CD4-positive, alpha-beta T cell treated with Interleukin-21 for 1 hour (primary cell): ENCODE results near the gene SMYD1.
"Not testable (repeated sequence)": the region's sequence is repeated elsewhere in the genome, so short reads cannot be mapped to it uniquely, and the experiment has no call there.

Experiments used
- DNase-seq: peaks from one replicate; pipeline ENCODE4 v3.0.0-alpha.2; 2020

SMYD1 gene

DNA sequence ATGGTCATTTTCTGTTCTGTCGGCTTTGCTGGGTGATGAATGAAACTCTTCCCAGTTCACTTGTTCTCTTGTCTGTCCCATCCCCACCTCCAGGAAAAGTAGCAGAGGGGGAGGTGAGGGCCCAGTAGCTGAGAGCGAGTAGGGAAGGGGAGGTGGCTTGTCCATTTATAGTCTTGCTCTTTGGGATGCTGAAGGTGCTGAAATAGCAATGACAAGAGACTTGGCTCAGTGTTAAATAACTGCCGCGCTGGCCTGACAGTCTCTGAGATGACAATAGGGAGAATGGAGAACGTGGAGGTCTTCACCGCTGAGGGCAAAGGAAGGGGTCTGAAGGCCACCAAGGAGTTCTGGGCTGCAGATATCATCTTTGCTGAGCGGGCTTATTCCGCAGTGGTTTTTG lies at the start of gene SMYD1:
SMYD1 (plus strand) TSS at position 228 of the 400 bp plus-strand sequence; CDS start at position 268, 40 bp downstream.
- no peak for DNase-seq

DNA sequence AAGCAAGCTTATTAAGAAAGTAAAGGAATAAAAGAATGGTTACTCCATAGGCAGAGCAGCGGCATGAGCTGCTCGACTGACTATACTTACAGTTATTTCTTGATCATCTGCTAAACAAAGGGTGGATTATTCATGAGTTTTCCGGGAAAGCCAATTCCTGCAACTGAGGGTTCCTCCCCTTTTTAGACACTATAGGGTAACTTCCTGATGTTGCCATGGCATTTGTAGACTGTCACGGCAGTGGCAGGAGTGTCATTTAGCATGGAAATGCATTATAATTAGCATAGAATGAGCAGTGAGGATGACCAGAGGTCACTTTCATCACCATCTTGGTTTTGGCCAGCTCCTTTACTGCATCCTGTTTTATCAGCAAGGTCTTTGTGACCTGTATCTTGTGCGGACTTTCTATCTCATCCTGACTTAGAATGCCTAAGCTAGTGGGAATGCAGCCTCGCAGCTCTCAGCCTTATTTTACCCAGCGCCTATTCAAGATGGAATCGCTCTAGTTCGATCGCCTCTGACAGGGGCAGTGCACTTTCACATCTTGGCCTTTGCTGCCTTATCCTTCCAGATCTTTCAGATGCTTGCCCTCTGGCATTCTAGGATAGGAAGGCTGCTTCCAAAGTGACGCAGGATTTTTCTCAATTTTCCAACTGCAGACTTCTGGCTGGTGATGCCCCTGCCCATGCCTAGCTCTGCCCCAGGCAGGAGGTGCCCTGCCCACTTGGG lies 49.4 kb upstream of the SMYD1 start:
- DNase-seq, result not testable (repeated sequence)

DNA sequence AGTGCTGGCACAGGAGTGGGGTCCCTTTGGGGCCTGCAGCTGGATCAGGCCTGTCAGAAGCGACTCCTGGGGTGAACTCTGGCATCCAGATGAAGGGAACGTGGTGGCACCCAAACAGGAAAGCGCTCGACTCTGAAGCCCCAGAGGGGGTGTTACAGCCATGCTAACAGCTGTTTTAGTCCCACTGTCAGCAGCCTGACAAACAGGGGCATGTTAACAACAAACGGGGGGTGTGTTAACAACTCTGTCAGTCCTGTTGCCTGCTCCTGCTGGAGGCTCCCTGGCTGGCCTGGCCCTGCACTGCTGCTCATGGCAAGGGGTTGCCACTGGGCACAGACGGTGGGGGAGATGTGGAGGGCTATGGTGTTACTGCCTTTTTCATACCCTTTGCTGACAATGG lies 48.7 kb upstream of the SMYD1 start:
- DNase-seq, result no peak

DNA sequence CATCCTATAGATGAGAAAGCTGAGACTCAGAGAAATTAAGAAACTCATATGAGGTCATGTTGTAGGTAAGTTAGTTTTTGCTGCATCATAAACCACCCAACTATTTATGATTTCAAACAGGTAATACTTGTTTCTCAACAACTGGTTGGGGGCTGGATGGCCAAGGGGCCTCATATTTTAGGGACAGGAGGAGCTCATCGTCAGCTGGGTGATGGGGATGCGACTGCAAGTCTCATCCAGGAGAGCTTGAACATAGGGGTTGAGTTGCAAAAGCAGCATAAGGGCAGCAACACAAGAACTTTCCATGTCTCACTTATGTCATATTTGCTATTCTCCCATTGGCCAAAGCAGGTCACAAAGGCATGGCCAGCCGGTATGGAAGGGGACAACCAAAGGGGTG lies 47.6 kb upstream of the SMYD1 start:
- no peak for DNase-seq

DNA sequence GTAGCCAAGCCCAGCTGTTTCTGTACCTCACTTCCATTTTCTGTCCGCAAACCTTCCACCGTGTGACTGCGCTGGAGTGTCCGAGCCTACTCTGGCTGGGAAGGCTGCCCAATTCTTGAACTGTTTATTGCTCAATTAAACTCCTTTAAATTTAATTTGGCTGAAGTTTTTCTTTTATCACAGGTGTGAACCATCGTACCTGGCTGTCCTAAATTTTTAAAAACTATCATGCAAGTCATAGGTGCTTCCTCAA lies 45.0 kb upstream of the SMYD1 start:
- no peak for DNase-seq

DNA sequence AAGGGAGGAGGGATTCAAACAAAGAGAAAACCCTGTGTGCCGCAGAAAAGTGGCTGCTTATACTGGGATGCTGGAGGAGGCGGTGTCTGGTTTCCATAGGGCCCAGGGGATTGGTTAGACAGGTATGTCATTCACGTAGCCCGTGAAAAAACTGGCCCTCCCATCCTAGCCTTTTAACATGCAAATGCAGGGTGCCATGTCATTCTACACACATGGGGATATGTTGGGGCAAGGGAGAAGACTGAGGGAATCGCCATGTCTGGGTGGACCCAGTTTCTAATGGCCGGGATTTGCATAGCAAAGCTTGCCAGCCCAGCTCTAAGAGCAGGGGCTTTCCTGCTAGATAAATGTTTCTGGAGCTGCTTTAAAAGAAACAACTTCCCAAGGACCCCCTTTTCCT lies 43.1 kb upstream of the SMYD1 start:
- no peak for DNase-seq

DNA sequence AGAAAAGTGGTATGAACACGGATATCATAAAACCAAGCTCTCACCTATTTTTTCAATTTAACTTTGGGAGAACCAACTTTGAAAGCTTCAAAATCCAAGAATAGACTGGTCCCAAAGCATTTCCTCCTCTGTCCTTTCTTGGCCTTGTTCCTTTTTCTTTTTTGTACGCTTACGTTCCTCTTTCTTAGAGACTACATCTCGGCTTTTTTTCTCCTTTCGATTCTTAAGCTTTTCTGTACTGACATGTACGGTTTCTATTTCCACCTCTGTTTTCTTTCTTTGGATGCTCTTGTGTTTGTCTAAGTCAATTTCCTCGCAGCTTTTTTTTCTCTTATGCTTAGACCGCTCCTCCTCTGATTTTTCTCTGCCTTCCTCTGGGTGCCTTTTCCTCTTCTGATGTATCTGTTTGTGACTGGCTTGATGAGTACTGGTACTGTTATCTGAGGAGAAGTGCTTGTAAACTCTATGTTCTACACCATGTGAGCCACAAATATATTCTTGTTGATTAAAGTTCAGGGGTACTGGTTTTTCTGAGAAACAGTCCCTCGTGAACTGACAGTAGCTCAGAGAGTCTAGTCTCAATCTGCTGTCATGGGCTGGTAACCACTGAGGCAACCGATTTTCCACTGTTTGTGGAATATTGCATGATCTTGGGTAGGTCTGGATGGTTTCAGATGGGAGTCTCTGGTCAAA lies 39.8 kb upstream of the SMYD1 start:
- no peak for DNase-seq

DNA sequence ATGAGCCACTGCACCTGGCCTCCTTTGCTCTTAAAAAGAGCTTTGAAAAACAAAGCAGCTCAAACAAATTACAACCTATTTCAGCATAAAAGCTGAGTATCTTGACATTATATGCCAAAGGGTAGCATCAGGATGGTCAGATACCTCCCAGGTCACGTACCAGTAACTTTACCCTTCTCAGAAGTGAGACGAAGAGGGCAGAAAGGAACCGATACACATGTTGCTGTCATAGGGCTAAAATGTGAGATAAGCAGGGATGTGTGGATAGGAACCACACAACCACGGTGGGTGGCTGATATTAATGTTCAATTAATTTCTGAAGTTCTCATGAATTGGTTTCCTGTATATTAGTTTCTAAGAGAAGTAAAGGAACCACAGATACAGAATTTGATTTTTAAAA lies 38.7 kb upstream of the SMYD1 start:
- DNase-seq, result no peak

DNA sequence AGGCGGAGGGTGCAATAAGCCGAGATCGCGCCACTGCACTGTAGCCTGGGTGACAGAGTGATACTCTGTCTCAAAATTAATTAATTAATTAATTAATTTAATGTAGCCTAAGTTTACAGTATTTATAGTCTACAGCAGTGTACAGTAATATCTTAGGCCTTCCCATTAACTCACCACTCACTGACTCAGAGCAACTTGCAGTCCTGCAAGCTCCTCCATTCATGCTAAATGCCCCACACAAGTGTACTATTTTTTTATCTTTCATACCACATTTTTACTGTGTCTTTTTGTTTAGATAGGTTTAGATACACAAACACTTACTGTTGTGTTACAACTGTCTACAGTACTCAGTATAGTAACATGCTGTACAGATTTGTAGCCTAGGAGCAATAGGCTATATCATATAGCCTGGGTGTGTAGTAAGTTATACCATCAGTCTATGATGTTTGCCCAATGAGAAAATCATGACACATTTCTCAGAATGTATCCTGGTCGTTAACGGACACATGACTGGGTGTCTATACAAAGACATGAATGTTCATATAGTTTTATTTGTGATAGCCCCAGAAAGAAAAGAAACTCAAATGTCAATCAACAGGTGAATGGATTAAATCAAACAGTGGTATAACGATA lies 35.4 kb upstream of the SMYD1 start:
- no peak for DNase-seq

DNA sequence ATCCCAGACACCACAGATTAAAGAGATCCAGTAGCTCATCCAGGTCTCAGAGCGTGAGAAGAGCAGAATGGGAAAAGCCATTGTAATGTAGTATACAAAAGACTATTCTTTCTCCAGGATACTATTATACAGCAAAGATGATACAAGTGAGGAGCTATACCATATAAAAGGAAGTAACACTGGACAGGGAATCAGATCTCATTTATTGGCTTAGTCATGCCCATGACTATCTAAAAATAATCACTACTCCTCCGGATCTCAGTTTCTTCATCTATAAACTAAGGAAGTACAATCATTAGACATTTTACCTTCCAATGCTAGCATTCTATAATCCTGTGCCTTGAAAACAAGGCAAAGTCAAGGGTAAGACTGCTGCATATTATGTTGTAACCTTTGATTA lies 31.4 kb upstream of the SMYD1 start:
- DNase-seq, result no peak

DNA sequence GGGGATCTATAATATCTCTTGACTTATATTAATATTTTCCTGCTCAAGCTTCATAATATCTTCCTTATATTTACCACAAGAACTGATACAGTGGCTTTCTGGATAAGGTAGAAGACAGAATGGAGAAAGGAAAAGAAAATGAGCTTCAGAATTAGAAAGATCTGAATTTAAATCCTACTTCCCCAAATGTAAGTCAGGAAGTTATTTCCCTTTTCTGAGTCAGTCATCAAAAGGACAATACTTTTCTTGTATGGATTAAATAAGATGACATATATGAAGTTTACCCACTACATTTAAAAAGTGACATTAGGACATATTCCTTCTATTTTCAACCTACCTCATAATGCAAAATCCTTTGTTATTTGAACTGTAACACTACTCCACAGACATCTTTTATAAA lies 31.0 kb upstream of the SMYD1 start:
- DNase-seq, result no peak

DNA sequence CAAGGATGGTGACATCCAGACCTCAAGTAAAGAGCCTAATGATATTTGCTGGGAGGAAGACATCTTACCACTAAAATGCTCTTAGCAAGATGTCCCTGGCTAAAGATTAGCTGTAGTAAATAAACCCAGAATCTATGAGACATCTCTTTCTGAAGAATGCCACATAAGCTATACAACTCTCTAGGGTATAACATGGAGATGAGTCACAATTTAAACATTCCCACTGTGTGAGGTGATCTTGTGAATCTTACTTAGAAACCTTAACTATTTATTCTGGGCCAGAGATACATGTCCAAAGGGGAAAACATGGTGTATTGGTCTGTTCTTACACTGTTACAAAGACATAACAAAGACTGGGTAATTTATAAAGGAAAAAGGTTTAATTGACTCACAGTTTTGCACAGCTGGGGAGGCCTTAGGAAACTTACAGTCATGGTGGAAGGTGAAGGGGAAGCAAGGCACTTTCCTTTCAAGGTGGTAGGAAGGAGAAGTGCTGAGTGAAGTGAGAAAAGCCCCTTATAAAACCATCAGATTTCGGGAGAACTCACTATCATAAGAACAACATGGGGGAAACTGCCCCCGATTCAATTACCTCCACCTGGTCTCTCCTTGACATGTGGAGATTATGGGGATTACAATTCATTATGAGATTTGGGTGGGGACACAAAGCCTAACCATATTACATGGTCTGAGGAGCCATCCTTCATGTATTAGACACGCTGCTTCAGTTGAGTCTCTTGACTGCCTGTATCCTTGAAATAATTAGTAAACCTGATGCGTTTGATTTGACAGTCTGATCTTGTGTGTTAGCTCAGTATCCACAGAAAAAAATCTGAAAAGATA lies 29.1 kb upstream of the SMYD1 start:
- DNase-seq, result no peak

DNA sequence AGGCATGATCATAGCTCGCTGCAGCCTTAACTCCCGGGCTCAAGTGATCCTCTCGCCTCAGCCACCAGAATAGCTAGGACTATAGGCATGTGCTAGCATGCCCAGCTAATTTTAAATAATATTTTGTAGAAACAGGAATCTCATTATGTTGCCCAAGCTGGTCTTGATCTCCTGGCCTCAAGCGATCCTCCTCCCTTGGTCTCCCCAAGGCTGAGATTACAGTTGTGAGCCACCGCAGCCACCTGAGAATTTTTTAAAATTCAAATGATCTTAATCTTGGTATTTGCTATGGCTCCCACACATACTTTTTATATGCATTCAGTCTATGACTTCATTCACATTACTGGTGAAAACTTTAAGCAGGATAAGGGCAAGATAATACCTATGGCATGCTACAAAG lies 25.1 kb upstream of the SMYD1 start:
- no peak for DNase-seq

DNA sequence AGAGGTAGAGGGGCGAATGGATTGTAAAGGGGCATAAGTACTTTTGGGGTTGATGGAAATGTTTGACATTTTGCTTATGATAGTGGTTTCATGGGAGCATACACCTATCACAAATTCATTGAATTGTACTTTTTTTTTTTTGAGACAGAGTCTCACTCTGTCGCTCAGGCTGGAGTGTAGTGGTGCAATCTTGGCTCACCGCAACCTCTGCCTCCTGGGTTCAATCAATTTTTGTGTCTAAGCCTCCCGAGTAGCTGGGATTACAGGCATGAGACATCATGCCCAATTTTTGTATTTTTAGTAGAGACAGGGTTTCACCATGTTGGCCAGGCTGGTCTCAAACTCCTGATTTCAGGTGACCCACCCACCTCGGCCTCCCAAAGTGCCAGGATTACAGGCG lies 22.1 kb upstream of the SMYD1 start:
- not testable (repeated sequence) for DNase-seq

DNA sequence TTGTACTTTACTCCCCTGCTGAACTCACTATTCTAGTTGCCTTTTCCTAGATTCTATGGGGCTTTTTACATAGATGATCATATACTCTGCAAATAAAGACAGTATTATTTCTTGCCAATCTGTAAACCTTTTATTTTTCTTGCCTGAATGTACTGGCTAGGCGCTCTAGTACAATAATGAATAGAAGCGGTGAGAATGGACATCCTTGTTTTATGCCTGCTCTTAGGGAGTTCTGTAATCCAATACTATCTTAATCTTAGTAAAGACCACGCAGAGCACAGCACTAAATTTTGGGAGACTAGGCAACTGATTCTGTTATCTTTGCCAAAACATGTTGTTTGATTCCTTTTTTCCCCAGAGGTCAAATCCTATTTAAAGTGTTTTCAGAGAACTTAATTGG lies 19.1 kb upstream of the SMYD1 start:
- DNase-seq, result no peak

DNA sequence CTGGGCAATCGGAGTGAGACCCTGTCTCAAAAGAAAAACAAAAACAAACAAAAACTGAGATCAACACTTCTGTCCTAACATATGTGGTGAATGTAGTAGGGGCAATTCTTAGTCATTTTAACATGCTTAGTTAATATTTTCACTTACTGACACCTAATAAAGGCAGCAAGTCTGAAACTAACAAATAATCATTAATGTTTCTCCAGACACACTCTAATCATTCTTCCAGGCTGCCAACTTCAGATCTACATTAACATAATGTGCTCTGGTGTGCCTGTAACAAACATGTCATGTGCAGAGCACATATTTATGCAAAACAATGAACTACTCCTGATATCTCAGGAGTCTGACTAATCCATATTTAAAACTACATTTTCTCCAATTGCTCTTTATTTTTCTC lies 18.0 kb upstream of the SMYD1 start:
- DNase-seq, result no peak

DNA sequence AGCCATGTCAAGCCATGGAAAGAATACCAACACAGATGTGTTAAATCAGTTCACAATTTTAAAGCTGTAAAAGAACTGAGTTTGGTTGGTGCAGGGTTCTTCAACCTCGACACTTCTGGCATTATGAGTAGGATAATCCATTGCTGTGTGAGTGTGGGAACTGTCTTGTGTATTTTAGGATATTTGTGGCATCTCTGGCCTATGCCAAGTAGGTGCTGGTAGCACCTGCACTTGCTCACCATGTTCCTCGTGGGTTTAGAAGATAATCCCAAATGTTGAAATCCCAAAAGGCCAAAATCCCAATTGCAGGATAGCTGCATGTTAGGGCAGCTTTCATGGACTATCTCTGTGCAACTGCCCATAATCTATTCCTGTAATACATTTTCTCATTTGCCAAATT lies 15.8 kb upstream of the SMYD1 start:
- no peak for DNase-seq

DNA sequence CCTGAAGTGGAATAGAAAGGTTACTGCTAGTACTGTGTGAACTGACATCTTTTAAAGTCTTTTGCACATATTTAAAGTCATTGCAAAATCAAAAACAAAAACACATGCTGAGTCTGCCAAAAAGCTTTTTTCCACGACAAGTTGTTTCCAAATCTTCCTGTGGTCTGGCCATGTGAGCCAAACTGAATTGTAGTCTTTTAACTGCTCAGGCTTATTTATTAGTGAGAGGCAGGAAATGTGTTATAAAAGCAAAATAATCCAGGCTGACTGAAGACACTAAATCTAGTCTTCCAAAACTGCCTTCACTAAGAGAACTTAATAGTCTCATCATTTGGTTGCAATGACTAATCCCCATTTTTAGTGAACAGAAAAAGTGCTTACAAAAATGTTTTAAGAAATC lies 14.3 kb upstream of the SMYD1 start:
- no peak for DNase-seq

DNA sequence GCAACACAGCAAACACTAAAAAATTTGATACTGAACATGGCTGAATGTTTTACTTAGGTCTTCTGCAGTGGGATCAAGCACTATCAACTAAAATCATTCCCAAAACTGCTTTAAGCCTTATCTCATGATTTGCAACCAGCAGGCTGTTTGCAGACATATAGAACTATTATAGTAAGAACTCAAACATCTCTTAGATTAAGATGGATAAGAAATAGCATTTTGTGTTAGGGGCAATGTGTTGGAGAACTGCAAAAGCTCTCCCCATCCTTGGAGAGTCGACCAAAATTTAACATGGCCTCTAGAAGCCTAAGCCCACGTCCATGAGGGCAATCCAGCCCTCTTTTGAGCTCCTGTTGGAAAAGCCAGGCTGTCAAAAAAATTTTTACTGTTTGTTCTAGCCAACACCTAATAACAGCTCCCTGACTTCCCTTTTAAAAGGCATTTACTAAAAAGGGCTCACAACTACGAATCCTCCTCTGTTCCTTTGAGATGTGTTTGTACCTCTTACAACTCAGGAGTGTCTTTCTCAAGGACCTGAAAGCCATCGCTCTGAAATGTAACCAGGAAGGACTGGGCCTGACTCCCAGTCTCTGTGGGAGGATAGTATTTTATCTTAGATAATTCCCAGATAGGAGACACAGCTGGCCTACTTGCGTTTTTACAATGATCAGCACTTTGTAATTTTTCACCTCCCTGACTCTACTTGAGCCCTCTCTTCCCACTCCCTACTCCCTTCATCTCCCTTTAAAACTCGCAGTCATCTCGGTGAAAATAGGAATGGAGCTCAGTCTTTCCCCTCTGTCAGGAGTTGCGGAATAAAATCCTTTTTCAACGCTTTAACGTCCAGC lies 13.5 kb upstream of the SMYD1 start:
- no peak for DNase-seq

DNA sequence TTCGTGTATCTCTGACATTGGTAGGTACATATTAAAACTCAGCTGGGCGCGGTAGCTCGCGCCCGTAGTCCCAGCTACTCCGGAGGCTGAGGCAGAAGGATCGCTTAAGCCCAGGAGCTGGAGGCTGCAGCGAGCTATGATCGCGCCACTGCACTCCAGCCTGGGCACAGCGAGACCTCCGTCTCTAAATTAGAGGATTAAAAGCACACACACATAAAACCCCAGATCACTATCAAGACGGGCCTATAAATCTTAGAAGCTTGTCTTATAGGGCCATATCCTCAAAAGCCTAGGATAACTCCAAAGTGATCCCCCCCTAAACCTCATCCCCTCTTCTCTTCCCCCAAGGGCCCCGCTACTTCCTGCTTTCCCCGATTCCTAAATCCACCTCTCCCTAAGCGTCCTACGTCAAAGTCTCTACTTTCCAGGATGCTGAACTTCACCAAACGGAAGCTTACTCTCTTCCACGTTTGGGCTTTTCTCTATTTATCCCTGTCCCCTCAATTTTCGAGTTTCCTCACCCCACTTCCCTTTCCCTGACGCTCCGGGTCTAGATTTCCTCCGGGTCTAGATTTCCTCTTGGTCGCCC lies 12.7 kb upstream of the SMYD1 start:
- DNase-seq, result peak; percentile 18

DNA sequence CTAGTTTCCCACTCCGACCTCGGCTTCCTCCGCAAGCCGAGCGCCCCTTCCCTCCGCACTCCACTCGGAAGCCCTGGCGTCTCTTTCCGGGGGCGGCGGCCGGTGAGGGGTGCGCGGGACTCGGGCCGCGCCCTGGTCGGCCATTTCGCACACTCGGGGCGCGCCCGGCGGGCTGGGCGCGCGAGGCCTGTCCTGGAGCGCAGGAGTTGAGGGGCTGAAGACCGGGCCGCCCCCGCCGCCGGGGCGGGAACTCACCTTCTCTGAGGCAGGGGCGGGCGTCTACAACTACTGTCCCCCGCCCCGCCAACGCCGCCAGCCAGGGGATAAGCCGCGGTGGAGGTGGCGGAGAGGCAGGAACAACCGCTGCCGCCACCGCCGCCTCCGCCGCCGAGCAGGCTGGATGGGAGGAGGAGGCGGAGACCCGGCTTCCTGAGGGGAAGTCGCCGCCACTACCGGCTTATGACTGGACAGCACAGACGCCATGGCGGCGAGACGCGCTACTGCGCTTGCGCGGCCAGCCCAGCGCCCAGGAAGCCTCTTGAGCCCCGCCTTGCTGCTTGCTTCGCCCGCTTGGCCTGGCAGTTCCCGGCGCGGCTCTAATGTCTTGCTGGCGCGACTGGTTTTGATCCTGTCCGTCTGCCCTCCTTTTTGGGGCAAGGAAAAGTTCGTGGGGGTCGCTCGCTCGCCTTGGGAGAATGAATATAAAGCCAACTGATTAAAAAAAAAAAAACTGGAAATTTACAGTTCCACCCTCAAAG lies 12.1 kb upstream of the SMYD1 start, which contains the start of gene KRCC1:
KRCC1 (minus strand) TSS at position 413 of the 758 bp plus-strand sequence. CDS start 27,220 bp downstream, outside the sequence.
- peak; percentile 95 for DNase-seq
